Astrocyte (in vitro differentiated cells and primary cell): Measurements from ENCODE around the gene POLD3.

Experiments
- CTCF ChIP-seq: IDR thresholded peaks from 2 replicates; pipeline ENCODE4 v1.5.1; 2011; ENCODE audit warnings: low read depth, mild to moderate bottlenecking, inconsistent platforms, low read length, moderate library complexity; ENCODE audit not compliant: insufficient read depth
- EZH2 ChIP-seq: IDR thresholded peaks from 2 replicates; pipeline ENCODE4 v1.6.1; 2012; ENCODE audit warnings: mild to moderate bottlenecking, low read length, inconsistent platforms; ENCODE audit not compliant: insufficient read depth

- TF ChIP-seq CTCF = no peak
- TF ChIP-seq EZH2 = no peak
Observed at GRCh38 chr11:74636630-74637184, 44.3 kb downstream of the POLD3 start.
